GM19397 (cell line): Measurements from ENCODE around the gene TBX19.
A peak's percentile ranks its signal among the peaks of the same experiment; 100 is the strongest.

ENCODE experiments used
- ATAC-seq: cut with Tn5 transposase; IDR thresholded peaks from one replicate; pipeline ENCODE4 v1.9.1; 2021; ENCODE audit warnings: mild to moderate bottlenecking, moderate library complexity; ENCODE audit not compliant: unreplicated experiment

Gene TBX19

DNA sequence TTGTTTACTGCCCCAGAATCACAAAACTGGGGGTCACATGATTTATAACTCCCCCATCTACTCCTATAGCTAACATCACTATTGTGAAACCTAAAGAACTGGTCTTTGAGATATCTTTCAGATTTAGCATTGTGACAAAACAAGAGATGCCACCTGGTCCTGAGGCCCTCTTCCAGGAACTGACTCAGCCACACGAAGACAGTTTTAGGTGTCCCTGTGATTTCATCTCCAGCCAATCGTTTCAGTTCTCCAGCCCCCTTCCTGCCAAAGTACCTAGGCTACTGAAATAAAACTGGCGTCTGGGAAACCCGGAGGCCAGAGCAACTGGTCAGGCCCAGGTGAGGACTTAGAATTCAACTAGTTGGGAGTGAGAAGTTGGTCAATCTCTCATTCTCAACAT is 36.6 kb downstream of the TBX19 start:
- ATAC-seq: no peak

DNA sequence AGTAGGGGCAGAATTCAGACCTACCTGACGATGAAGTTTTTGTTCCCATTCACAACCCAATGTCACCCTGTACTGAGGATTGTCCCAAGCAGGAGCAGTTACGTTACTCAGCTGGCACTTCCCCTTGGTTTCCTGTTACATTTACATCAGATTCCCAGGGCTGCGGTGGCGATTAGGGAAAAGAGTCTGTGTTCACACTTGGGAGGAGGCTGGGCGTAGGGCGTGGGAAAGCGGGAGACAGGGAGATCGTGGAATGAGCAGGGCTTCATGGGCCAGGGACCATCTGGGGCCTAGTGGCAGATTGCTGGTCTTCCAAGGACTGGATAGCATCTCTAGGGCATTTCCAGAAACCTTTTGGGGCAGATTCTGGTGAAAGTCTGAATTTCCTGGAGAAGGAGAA is 39.0 kb downstream of the TBX19 start:
- ATAC-seq: no peak

DNA sequence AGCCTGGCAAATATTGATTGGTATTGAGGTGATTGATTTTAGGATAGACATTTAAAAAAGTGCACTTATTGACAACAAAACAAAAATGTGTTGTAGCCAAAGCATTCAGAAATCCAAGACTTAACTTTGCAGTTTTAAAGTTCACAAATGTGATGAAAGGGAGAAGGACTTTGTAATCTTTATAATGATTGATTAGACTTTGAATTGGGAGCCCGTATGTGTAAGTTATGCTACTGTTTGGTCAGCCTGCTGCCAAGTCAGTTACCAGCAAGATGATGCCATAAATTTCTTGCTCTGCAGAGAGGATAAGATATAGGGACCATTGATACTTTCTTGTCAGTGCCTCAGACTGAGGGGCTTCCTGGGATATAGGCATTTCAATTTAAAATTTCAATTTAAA is 39.5 kb downstream of the TBX19 start:
- no peak for ATAC-seq

DNA sequence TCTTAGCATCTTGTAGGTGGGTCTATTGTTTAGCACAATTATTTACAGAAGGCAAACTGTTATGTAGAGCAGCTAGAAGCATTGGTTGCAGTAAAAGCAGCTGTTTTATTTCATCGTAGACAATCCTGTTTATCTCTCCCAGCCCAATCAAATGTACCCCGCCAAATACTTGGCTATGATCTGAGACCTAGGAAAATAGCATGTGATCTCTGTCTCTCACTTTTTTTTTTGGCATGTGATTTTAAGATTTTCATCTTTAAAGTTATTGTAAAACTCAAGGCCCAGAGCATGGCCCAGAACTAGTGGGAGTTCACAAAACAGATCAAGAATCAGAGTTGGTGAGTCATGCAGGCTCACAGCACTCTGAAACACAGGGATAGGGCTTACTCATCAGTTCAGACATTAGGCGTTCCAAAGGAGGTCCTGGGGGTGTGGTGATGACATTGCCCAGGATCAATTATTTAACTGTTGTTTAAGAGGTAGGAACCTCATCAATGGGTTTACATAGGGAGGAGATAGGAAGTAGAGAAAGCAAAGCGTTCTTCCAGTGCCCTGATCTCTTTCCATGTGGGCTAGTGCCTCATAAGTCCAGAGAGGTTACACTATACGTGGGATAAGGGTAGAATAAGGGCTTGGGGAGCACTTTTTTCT is 40.2 kb downstream of the TBX19 start:
- no peak for ATAC-seq

DNA sequence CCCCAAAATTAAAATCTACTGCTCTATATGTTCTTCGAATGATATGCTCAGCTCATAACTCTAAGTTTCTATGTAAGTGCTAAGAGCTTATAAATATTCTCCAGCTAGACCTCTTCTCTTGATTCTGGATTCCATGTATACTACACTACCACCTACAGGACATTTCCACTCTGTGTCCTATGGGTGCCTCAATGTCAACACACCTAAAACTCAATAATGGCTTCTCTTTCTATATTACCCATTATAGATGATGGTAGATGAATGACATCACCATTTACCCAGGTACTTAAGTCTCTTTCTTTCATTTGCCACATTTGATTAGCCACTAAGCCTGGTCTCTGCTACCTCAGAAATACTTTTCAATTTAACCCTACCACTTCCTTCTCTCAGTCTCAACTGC is 41.3 kb downstream of the TBX19 start:
- ATAC-seq: no peak

DNA sequence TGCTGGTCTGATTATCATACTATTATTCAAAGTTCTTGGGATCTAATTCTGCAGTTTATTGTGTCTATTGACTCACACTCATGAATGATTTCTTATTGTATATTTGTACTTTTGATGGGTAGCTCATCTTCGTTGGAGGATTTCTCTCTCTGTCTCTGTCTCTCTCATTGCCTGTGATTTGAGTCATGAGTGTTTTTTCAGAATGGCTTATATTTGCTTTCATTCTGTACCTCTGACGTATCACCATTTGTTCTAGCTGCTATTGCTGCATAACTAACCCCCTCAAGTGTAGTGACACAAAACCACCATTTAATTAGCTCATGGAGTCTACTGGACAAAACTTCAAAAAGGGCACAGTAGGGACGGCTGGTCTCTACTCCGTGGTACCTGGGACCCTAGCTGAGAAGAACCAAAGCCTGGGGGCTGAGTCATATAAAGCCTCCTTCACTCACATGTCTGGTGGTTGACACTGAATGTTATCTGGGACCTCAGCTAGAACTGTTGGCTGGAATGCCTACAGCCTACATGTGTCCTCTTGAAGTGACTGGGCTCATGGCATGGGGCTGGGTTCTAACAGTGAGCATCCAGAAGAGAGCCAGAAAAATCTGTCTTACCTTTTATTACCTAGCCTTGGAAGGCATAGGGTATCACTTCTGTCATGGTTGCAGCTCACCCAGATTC is 44.2 kb downstream of the TBX19 start:
- no peak for ATAC-seq

DNA sequence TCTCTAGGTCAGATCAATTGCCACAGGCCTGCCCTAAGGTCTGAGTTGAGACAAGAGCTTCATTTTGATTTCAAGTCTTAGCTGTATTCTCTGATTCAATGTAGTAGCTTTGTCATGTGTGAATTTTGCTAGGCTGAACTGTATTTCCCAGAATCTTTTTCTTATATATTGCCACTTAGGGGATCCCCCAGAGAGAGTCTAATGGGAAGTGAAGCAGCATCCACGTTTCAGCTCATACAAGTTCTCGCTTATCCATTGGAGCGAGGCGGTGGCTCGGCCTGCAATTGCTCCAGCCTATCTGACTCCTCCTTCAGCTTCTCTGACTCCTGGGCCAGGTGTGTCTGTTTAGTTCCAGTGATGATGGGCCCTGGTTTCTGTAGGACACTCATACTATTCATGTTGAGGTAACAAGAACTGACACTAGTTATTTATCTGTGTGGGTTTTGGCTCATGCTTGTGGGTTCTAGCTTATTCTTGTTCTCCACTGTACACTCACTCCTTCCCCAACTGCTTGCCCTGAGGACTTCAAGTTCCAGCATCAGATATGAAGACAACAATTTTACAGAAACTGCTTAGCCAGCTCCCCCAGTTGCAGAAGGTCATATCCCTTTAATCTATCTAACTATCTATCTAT is 48.2 kb downstream of the TBX19 start:
- ATAC-seq: no peak

DNA sequence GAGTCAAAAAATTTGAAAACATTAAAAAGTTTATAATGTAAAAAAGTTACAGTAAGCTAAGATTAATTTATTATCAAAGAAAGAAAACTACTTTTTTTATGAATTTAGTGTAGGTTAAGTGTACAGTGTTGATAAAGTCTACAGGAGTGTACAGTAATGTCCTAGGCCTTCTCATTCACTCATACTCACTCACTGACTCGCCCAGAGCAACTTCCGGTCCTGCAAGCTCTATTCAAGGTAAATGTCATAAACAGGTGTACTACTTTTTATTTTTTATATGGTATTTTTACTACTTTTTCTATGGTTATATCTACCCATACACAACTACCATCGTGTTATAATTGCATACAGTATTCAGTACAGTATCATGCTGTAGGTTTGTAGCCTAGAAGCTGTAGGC is 49.6 kb downstream of the TBX19 start:
- no peak for ATAC-seq

DNA sequence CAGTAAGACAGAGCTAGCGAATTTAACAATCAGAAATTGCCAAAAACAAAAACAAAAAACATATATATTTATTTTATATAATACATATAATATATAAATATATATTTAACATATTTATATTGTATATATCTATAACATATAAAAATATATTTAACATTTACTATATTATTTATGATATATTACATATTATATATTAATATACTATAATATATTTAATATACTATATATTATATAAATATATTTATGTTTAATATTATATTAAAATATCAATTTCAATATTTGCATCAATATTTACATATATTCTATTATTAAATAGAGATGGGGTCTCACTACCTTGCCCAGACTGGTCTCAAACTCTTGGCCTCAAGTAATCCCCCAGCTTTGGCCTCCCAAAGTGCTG is 50.9 kb downstream of the TBX19 start:
- no peak for ATAC-seq

DNA sequence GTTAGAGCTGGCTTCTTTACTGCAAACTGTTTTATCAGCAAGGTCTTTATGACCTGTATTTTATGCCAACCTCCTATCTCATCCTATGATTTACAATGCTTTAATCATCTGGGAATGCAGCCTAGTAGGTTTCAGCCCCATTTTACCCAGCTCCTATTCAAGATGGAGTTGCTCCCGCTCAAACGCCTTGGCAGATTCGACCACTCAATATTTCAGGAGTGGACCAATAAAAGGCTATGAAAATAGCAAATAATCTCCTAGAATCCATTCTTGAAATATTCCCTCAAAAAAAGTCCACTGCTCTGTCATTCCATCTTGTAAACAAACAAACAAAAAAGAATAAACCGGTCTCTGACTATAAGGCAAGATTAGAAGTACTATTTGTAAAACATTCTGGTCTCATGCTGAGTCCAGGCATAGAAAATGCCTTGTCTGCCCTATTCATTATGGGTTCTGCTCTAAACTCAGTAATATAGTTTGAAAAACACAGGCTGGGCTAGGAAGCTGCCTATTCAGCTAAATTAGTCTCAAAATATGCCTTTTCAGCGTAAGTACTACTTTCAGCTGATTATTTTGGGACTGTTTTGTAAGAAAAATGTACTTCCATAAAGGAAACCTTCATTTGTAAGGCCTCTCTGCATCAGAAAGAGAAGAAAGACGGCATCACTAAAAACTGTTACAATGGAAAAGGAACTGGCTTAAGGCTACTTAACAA is 53.0 kb downstream of the TBX19 start:
- ATAC-seq: no peak

DNA sequence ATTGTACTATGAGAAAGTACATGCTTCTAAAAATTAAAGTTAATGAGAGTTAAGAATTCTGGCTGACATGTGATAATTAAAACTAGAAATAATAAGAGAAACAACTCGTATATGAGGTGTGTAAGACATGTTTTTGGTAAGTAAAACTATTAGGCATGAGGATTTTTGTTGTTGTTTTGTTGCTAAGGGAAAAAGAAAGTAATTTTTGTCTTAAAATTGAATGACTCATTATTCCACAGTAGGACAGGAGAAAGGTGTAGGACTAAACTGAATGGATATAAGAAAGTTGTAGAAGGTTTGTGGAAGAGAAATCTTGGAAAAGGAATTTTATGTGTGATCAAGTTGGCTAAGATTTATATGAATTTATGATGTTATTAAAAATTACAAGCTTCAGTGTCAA is 54.8 kb downstream of the TBX19 start:
- ATAC-seq: no peak

DNA sequence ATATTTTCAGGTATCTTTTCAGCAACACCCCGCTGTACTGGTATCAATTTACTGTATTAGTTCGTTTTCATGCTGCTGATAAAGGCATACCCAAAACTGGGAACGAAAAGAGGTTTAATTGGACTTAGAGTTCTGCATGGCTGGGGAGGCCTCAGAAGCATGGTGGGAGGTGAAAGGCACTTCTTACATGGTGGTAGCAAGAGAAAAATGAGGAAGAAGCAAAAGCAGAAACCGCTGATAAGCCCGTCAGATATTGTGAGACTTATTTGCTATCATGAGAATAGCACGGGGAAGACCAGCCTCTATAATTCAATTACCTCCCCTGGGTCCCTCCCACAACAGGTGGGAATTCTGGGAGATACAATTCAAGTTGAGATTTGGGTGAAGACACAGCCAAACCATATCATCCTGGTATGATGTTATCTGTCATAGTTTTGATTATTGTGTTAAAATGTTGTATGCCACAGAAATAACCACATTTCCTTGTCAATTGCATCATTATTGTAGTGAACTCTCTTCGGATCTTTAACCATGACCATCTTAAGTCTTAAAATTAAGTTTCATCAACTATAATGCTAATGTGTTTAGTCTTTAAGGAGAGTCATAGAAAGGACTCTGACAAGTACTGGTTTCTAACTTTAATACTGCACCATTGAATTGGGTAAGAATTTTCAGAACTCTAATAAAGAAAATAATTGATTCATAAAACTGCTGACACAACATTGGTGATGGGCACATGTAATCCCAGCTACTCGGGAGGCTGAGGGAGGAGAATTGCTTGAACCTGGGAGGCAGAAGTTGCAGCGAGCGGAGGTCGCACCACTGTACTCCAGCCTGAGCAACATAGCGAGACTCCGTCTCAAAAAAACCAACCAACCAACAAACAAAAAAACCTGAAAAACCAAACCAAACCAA is 58.2 kb downstream of the TBX19 start:
- ATAC-seq: no peak

DNA sequence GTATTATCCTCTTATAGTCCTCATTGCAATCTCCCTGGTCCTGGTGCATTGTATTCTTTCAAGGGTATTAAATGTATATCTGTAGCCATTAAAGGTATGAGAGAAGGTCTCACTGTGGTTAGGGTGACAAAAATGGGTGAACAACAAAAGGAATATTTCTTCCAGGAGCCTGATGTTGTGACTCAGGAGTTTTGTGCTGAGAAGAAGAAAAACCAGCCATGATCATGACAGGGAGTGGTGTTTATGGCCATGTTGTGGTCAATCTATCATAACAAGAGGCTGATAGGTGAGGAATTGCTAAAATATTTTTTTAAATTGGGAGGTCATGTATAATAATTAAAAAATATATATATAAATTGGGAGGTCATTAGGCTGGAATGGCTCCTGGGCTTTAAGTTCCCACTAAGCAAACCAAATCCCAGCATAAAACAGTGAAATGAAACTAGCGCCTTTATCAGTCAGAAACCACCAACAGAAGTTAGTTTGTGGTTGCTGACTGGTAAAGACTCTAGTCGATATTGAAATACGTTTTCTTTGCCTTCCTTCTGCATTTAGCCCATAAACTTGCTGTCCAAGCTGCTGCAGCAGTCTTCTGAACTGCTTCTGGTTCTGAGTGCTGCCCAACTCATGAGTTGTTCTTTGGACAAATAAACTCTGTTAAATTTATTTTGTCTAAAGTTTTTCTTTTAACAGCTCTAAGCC is 60.3 kb downstream of the TBX19 start:
- no peak for ATAC-seq

DNA sequence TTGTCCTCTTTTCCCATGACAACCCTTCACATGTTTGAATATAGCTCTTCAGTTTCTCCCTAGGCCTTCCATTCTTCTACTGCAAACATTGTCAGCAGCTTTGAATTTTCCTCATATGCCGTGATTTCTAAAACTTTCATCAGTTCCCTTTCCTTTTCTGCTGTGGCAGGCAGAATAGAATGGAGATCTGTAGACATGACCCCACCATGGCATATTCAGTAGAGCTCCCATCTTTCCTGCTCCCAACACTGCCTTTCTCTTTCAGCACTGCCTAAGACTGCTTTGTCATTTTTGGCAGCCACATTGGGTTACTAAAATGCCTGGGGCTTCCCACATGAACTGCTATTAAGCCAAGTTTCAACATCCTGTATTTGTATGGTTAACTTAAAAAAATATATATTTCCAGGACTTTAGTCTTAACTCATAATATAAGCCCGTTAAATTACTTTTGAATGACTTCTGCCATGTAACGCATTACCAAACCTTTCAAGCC is 60.9 kb downstream of the TBX19 start:
- no peak for ATAC-seq

DNA sequence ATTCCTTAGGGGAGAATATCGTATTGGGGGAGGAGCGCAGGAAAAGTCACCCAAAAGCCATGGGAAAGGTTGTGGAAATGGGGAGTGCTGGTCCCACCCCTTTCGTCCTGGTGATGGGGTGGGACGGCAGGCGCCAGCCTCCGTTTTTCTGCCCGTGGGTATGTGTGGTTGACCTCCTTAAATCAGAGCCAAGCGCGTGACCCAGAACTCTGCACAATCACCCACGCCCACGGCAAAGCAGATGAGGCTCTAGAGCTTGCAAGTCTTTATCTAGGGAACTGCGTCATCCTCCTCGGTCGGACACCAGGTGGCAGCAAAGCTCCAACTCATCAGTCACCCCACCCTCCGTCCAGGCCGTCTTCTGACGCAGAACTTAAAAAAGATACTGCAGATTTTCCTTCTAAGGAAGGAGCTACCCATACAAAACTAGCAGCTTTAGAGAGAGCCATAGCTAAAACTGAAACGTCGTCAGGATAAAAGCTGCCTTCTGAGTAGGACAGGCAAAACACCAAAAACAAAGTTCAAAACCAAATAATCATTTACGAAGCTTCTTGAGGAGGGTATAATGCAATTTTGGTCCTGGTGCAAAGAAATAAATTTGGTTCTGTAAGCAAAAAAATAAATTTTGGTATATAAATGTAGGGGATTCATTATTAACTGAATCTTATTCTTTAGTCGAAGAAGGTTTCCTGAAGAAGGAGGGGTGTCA is 62.0 kb downstream of the TBX19 start:
- ATAC-seq: peak; percentile 89

DNA sequence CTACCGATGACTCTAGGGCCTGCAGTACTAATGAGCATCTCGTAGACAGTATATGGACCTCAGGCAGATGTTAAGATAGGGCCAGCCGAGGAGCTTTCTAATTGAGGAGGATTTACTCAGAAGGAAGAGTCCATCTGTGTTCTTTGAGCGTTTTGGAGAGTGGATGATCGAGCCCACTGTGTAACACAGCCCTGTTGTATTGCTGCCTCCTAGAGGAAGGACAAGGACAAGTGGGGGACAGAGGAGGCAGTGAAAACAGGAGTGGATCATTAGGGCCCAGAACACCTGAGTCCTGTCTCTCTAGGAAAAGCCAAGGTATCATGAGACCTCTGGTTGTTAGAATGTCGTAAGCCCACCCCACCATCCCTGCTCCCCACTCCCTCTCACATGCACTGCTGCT is 62.9 kb downstream of the TBX19 start:
- ATAC-seq: no peak

DNA sequence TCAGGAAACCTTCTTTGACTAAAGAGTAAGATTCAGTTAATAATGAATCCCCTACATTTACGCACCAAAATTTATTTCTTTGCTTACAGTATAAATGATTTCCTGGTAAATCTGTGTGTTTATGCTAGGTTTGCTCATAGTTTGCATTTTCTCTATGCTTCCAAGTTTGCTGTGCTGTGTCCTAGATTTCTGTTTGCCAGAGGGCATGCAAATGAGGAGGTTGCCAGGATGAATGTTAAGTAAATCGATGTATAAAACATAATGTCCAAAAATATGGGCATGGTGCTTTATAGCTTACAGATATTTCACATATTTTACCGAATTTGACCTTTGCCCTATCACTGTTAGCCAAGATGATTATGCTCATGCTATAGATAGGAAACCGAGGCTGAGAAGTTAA is 63.8 kb downstream of the TBX19 start:
- no peak for ATAC-seq

DNA sequence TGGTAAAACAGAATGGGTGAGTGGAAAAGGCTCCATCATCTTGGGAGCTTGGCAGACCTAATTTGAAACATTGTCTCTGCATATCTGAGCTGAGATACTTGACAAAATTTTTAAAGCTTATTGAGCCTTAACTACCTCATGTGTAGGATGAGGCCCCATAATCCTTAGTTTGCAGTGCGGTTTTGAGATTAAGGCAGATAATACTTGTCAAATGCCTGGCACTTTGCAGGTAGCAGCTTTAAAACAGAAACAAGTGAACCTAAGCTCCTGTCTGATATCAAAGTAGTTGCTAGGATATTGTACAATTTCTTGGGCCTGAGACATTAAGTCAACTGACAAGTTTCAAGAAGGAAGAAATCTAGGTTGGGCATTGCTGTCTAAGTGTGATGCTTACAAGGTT is 65.3 kb downstream of the TBX19 start:
- ATAC-seq: no peak

DNA sequence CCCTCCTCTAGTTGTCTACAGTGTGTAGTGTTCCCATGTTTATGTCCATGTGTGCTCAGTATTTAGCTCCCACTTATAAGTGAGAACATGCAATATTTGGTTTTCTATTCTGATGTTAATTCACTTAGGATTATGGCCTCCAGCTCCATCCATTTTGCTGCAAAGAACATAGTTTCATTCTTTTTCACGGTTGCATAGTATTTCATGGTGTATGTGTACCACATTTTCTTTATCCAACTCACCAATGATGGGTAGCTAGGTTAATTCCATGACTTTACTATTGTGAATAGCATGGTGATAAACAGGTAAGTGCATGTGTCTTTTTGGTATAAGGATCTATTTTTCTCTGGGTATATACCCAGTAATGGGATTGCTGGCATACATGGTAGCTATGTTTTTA is 67.0 kb downstream of the TBX19 start:
- no peak for ATAC-seq
